Superior temporal gyrus (tissue), 1 donor: Measurements from ENCODE around the gene NPHP4.
A peak's percentile ranks its signal among the peaks of the same experiment; 100 is the strongest.
"Not testable (repeated sequence)": the region's sequence is repeated elsewhere in the genome, so short reads cannot be mapped to it uniquely, and the experiment has no call there.

ENCODE experiments used
- DNase-seq: peaks from one replicate; pipeline ENCODE4 v3.0.0-alpha.2; 2016; ENCODE audit errors: extremely low spot score

The NPHP4 gene

DNA sequence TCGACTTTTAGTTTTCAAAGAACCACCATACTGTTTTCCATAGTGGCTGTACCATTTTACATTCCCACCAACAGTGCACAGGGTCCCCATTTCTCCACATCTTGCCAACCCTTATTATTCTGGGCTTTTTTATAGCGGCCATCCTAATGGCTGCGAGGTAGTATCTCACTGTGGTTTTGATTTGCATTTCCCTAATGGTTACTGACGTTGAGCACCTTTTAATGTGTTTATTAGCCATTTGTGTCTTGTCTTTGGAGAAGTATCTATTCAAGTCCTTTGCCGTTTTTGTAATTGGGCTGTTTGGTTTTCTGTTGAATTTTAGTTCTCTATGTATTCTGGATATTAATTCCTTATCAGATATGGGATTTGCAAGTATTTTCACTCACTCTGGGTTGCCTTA is 31.1 kb upstream of the NPHP4 start:
- no peak for DNase-seq

DNA sequence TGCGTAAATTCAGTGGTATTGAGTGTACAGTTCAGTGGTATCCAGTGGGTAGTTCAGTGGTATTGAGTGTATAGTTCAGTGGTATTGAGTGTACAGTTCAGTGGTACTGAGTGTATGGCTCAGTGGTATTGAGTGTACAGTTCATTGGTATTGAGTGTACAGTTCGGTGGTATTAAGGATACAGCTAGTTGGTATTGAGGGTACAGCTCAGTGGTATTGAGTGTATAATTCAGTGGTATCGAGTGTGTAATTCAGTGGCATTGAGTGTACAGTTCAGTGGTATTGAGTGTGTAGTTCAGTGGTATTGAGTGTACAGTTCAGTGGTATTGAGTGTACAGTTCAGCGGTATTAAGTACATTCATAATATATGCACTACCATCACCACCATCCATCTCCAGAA is 30.0 kb upstream of the NPHP4 start:
- no peak for DNase-seq

DNA sequence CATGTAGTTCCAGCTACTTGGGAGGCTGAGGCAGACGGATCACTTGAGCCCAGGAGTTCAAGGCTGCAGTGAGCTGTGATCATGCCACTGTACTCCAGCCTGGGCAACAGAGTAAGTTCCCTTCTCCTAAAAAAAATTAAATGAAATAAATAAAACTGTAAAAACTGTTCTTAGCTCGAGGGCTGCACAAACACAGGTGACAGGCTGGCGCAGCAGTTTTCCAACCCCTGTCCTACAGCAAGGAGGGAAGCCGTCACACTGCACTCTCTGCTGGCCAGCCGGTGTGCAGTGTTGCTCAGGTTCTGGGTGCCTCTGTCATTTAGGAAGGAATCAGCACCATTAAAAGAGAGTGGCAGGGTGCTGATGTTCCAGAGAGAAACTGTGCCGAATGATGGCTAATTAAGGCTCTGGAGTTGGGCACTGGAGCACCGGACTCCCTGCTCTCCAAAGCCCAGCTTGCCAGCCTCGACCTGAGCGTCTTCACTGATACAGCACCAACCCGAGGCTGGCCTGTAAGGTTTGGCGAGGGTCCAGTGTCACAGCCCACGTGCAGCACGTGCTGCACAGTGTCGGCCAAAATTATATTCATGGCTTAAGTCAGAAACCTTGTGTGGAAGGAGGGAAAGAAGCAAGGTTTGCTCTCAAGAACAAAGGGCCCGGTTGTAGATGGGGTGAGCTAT is 27.1 kb upstream of the NPHP4 start:
- no peak for DNase-seq

DNA sequence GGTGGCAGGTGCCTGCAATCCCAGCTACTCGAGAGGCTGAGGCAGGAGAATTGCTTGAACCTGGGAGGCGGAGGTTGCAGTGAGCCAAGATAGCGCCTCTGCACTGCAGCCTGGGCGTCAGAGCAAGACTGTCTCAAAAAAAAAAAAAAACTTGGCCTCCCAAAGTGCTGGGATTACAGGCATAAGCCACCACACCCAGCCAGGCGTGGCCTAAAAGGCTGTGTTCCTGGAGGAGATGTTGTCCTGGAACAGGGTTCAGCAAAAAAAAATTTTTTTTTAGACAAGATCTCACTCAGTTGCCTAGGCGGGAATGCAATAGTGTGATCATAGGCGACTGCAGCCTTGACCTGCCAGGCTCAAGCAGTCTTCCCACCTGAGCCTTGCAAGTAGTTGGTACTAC is 25.4 kb upstream of the NPHP4 start:
- DNase-seq, result not testable (repeated sequence)

DNA sequence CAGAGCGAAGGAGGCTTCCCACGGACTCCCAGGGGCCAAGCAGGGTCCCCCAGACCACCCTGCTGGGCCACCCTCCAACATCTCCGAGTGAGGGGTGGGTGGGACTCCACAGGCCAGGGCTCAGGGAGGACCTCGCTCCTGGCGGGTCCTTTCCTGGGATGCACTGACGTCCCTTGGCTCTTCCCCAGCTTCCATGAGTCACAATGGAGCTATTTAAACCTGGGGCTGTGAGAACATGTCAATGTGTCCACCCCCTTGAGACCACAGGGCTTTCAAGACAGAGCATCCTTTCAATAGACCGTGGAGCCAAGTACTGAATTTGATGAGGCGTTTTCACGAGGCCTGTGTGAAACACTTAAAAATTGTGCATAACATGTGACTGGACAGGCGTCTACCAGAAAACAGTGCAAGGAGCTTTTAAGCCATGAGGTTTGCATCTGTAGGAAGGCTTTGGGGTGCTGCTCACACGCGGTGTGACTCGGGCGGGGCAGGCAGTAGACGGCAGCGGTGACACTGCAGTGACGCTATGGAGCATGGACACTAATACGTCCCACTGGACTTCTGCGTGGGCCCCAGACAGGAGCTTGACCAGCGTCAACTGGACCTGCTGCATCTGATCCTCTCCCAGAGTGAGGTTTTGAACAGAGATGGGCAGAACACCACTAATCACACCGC is 24.1 kb upstream of the NPHP4 start:
- peak; percentile 32 for DNase-seq

DNA sequence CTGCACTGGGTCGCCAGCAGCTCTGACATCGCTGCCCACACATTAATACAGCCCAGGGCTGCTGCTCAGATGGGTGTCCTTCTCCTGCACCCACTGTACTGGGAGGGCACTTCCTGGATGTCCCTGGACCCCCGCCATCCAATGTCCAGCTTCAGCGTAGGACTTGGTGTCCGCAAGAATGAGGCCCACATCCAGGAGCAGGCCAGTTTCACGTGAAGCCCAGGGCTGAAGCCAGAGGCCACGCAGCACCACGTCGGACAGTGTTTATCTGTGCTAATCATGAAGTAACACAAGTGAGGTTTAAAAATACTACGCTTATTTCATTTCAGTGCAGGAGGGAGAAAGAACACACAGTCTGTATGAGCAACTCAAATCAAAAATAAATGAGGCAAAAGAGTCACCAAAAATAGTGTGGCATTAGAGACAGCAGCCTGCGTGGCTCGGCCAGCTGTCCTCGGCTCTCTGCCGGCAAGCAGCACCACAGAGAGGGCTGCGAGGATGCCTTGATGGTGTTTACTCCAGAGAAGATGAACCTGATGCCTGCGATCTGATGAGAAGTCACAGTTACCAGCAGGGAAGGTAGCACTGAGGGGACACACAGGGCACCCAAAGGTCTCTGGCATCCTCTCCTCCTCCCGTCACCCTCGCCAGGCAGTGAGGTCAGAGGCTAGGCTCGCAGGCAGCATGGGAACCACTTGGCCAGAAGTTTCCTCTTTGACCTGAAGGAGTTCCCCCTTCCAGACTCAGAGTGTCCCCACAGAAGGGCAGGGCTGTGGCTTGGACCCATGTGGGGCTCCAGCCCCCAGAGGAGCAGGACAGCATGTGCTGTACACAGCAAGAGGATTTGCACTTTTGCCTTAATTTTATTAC is 22.1 kb upstream of the NPHP4 start:
- peak; percentile 61 for DNase-seq

DNA sequence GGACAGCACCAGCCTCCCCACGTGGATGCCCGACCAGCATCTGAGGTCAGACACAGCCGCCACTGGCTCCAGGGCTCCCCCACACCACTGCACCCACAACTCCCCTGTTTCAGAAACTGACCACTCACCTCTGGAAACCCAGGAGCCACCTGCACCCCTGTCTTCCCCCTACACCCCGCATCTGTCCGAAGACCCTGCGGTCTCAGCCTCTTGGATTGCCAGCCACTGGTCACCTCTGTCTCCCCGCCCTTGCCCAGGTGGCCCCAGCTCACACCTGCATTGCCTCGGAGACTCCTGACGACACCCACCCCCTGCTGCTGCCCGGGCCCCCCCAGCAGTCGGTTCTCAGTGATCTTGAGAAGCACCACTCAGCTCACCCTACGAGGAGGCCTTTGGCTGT is 21.3 kb upstream of the NPHP4 start:
- DNase-seq, result no peak

DNA sequence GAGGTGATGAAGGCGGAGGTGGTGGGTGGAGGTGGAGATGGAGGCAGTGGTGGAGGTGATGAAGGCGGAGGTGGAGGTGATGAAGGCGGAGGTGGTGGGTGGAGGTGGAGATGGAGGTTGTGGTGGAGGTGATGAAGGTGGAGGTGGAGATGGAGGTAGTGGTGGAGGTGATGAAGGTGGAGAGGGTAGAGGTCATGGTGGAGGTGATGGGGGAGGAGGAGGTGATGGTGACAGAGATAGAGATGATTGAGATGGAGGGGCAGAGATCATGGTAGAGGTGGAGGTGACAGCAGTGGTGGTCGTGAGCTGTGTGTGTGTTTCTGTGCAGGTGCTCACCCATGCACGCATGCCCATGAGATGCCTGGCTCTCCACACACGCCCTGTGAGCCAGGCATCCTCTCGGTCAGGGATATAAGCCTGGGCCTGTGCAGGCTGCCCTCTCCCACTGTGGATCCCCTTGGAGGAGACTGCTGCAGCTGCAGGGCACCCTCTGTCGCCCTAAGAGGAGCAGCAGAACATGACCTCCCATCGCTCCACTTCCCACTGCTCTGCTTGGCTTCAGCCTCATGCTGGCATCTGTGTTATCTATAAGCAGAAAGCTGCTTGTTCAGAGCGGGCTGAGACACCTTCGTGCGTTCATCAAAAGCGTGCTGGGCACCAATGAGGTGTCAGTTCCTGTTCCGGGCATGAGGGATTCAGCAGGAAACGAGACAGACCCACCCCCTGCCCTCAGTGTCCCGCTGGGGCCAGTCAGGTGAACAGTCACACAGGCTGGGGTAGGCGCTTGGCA is 20.5 kb upstream of the NPHP4 start:
- DNase-seq, result no peak

DNA sequence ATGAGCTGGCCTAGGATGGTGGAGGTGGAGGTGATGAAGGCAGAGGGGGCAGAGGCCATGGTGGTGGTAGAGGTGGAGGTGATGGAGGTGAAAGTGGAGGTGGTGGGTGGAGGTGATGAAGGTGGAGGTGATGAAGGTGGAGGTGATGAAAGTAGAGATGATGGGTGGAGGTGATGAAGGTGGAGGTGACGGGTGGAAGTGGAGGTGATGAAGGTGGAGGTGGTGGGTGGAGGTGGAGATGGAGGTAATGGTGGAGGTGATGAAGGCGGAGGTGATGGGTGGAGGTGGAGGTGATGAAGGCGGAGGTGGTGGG is 19.7 kb upstream of the NPHP4 start:
- DNase-seq, result no peak

DNA sequence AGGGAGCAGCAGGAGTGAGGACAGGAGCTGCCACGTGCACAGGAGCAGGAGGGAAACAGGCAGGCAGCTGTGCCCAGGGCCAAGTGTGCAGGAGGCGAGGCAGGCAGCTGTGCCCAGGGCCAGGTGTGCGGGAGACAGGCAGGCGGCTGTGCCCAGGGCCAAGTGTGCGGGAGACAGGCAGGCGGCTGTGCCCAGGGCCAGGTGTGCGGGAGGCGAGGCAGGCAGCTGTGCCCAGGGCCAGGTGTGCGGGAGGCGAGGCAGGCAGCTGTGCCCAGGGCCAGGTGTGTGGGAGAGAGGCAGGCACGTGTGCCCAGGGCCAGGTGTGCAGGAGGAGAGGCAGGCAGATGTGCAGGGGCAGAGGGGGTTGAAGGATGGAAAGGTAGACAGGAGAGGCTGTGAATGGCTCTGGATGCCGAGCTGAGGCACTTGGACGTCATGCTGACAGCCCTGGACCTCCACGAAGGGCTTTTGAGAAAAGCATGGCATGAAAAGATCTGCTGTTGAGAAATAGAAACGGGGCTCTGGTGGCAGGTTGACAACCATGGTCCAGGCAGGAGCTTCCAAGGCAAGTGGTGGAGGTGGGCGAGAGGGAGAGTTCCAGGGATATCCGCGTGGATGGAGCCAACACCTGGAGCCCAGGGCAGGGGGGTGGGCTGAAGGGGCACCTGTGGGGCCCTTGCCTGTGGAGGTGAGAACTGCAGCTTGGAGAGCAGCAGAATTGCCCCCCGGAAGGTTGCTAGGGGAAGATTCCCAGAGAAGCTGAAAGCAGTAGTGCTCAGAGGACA is 19.1 kb upstream of the NPHP4 start:
- no peak for DNase-seq

DNA sequence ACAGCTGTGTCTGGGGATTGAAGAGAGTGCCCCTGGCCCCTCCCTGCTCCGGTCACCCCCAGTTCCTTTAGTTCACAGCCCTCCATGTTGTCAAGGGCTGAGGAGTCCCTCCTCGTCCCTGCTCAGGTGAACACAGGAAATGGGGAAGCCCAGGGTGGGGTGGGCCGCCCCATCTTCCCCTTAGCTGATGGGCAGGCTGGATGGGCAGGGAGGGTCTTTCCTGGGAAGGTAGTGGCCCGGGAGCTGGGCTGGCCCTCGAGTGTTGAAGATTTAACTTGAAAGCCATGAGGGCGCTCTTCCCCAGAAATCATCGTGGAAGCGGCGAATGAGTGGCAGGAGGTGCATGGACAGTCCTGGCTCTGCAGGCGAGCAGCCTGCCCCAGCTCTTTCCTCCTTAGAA is 18.3 kb upstream of the NPHP4 start:
- no peak for DNase-seq

DNA sequence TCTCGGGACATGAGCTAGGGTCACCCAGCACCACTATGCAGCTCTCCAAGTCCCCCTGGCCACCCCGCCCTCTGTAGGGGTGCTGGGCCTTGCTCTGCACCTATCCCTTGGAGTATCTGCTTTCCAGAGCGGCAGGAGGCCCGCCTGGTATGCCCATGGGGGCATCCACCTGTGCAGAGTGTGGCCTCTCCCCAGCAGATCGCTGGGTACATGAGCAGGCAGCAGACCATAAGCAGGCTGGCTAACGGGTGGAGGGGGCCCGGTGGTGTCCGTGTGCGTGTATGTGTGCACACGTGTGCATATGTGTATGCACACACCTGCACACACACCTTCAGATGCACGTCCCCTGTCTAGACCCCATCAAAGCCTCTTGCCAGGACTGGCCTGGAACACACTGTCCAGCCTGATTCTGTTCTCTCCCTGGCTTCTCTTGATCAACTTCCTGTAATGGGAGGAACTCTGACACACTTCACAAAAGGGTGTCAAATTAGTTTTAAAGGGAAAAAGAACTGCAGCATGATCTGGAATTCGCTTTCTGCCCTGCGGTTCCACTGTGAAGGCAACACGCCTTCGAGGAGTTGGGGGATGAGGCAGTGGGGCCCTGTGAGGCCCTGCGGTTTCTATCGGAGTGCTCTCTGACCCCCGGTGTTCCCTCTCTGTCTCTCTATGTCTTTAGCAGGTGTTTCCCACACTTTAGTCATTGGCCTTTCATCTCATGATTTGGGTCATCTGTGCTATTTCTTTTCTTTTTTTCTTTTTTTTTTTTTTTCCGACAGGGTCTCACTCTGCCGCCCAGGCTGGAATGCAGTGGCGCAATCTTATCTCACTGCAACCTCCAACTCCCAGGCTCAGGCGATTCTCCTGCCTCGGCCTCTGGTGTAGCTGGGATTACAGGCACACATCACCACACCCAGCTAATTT is 17.2 kb upstream of the NPHP4 start:
- DNase-seq, result no peak

DNA sequence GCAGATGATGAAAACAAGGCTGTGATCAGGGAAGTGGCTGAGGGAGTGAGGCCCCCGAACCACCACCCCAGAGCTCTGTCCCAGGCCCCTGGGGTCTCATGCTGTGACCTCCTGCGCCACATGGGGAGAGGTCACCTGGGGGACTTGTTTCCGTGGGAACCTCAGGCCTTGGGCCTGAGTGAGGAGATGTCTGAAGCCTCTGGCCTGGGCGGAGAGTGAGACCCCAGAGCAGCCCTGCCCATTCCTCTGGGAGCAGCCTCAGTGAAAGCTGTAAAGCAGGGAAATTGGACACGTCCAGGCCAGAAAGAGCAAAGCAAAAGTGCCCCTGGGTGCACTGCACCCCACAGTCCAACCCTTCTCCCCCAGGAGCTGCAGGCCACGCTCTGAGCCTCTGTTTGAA is 16.5 kb upstream of the NPHP4 start:
- no peak for DNase-seq

DNA sequence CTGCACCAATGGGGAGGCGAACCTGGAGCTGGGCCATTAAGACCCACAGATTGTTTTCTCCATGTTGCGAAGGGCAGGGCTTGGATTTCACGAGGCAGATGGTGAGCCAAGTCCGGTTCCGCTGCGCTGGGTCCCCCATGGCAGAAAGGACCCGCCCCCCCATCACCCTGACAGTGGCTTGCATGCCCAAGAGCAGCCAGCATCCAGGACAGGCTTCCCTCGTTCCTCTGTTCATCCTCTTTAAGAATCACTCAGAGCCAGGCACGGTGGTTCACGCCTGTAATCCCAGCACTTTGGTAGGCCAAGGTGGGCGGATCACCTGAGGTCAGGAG is 15.8 kb upstream of the NPHP4 start:
- DNase-seq, result no peak

DNA sequence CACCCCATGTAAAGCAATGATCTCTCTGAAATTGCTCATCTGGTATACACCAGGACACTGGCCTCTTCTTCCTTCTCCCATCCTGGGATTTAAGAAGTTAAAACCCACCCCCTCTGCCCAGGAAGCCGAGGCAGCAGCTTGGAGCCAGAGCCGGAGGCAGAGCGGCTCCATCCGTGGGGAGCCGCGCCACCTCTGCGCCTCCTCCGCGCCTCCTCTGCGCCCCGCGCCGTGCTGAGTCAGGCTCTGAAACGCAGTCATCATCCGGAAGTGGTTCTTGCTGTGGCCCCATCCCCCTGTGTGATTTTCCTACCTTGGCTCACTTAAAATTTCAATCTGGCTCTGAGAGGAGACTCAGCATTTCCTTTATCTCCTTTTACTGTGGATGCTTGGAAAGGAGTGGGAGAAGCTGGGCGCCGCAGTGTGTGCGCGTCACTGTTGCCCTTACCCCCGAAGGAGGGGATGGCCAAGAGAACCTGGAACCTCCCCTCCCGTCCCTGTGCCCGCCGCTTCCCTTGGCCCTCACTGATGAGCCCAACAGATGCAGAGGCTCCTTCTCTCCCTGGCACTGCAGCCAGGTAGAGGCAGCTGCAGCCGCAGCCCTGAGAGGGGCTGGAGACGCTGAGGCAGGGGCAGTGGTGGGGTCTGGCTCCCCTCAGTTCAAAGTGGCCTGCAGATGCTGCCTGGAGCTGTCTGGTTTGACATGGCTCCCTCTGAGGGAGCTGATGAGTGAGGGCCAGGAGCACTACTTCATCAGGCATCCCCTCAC is 15.3 kb upstream of the NPHP4 start:
- DNase-seq, result no peak

DNA sequence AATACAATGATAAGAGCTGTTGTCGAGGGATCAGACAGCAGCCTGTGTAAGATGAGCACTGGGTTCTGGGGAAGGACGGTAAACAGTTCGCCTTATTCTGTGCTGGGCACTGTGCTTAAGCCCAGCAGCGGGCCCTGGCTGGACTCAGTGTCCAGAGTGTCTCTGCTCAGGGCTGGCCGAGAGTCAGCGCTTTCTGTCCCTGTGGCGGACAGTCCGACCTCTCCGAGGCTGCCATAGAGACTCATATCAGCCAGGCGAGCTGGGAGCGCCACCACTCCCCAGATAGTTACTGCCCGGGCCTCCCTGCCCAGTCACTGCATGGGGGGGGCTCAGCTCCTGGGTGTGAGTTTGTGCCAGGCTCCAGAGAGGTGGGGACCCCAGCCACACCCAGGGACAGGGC is 14.7 kb upstream of the NPHP4 start:
- no peak for DNase-seq

DNA sequence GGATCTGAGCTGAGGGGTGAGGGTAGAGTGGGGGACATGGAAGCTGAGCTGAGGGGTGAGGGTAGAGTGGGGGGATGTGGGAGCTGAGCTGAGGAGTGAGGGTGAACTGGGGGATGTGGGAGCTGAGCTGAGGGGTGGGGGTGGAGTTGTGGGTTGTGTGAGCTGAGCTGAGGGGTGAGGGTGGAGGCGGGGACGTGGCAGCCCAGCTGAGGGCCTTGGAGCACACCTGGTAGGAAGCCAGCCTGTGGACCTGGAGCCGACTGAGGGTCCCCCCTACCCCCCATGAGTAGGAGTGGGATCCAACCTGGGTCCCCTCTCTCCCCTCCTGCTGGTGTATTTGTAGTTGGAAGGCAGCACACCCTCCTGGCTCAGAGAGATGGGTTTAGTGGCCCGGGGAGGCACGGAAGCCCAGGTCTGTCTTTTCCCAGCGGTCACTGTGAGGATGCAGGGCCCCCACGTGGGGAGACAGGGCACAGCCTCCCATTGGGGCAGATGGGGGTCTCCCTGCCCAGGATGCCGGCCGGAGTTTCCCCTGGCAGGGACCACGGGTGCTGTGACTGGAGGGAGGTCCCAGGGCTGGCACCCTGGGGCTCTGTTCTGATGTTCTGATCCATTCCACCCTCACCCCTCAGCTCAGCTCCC is 13.2 kb upstream of the NPHP4 start:
- DNase-seq, result no peak

DNA sequence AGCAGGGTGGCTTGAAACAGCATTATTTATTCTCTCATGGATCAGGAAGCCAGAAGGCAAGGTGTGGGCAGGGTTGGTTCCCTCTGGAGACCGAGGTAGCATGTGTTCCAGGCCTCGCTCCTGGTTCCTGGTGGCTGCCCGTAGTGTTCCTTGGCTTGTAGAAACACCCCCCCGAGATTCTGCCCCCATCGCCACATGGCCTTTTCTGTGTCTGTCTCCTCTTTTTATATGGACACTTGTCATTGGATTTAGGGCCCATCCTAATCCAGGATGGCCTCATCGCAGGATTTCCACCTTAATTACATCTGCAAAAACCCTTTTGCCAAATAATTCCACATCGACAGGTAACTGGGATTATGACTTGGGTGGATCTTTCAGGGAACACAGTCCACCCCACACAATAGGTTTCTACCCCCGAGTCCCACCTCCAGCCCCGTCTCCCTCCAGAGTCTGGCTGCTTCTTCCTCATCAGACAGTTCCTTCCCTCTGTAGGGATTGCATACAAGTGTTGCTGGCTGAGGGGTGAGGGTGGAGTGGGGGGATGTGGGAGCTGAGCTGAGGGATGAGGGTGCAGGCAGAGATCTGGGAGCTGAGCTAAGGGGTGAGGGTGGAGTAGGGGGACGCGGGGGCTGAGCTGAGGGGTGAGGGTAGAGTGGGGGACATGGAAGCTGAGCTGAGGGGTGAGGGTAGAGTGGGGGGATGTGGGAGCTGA is 12.3 kb upstream of the NPHP4 start:
- no peak for DNase-seq
